ENCODE results near the gene CRHR2. TPM values are rescaled to one million over a fixed set of nuclear protein-coding genes. Genes with fewer than 3 reads are reported as not detected.

CRHR2 gene
- total and polyA plus RNA-seq, 2 of the 4 experiments (the other 2 are of a cell fraction): not detected

- TF ChIP-seq ELK1 (IDR thresholded peaks at IDR 0.05; ENCODE audit: borderline replicate concordance, low read depth, low read length) (no peak), FOS (IDR thresholded peaks at IDR 0.05; ENCODE audit: low read depth, low read length) (no peak), POLR2A (IDR thresholded peaks at IDR 0.05; ENCODE audit: low read depth, low read length) (no peak), MAFK (IDR thresholded peaks at IDR 0.05; ENCODE audit: low read depth, low read length) (no peak), SMC3 (IDR thresholded peaks at IDR 0.05; ENCODE audit: low read depth, low read length) (no peak), MAZ (IDR thresholded peaks at IDR 0.05; ENCODE audit: borderline replicate concordance, low read depth, low read length) (no peak), RFX5 (IDR thresholded peaks at IDR 0.05; ENCODE audit: low read depth, low read length) (no peak)
- no peak for ATAC-seq (ENCODE audit: low read depth)
- no peaks in the 10 kb centered on the region for H3K79me1 ChIP-seq (ENCODE audit: low read depth in 1 of 2, low read length in 2 of 2)
- no peak overlapping the region for H2BK5ac ChIP-seq (ENCODE audit: low read depth, low read length, poor library complexity, severe bottlenecking)
- in situ Hi-C loops (cut with MboI; ENCODE audit: low sequenced_read_pairs) (no loop called here), dilution Hi-C loops (cut with HindIII; ENCODE audit: low sequenced_read_pairs, unreplicated experiment) (no loop called here), intact Hi-C loops (cut with micrococcal nuclease) (no loop called here)
- H3K9me1 ChIP-seq (ENCODE audit: insufficient read depth, low read length): peaks cover 3% of the 10 kb centered on the region; the same call in 1 of the 2 replicates
- no peak overlapping the region for H3K27ac ChIP-seq (ENCODE audit: insufficient read depth, low read length)
- H3K56ac ChIP-seq (ENCODE audit: extremely low read depth, insufficient read depth, low read length): no peak overlapping the region
- no peak overlapping the region for H4K8ac ChIP-seq (ENCODE audit: low read depth in 2 of 2, low read length in 2 of 2)
- H2BK15ac ChIP-seq (ENCODE audit: low read depth, low read length): no peak overlapping the region
- H3K4me1 ChIP-seq (ENCODE audit: control insufficient read depth, insufficient read depth, low read length): no peaks in the 10 kb centered on the region
- H3K27me3 ChIP-seq (ENCODE audit: control insufficient read depth, insufficient read depth, low read length): no peaks in the 10 kb centered on the region; the same call in 1 of the 2 replicates
- WGBS, 2 experiments (ENCODE audit: extremely low coverage in 2 of 2, insufficient read length in 1 of 2): 72% methylated on average over 4 of the region's 13 CpGs; no CpG with 5 or more reads in 1 of the 2 experiments
- no peak overlapping the region for H3K14ac ChIP-seq (replicated peaks; ENCODE audit: low read depth, low read length)
- no peak overlapping the region for H3K4ac ChIP-seq (ENCODE audit: low read depth, low read length)
- H3K9ac ChIP-seq (ENCODE audit: low read depth, low read length): no peak overlapping the region
- no peak overlapping the region for H2AK9ac ChIP-seq (replicated peaks; ENCODE audit: low read depth, low read length, poor library complexity)
- H4K91ac ChIP-seq (ENCODE audit: insufficient read depth, low read depth, low read length): no peak overlapping the region
- no TSS peak for BruUV-seq (replicated peaks)
- CTCF ChIA-PET: no interaction called here
- H2AFZ ChIP-seq (replicated peaks; ENCODE audit: low read length, poor library complexity): no peak overlapping the region
- peaks cover 3% of the 10 kb centered on the region for H3K36me3 ChIP-seq (ENCODE audit: control insufficient read depth, insufficient read depth, low read length)
- no peaks in the 10 kb centered on the region for H4K20me1 ChIP-seq (ENCODE audit: insufficient read depth, low read length)
- no peak overlapping the region for H2BK20ac ChIP-seq (ENCODE audit: low read depth, low read length)
- no peak overlapping the region for H3K18ac ChIP-seq (ENCODE audit: low read depth, low read length)
- no peak overlapping the region for H2AK5ac ChIP-seq (ENCODE audit: low read depth, low read length)
- H3K23ac ChIP-seq (ENCODE audit: low read depth, low read length): no peak overlapping the region
- no peak overlapping the region for H3K4me2 ChIP-seq (ENCODE audit: low read depth, low read length)
- POLR2A ChIA-PET (ENCODE audit: unreplicated experiment): no interaction called here
- no peak for DNase-seq
- no peaks in the 10 kb centered on the region for H3K9me3 ChIP-seq (ENCODE audit: control insufficient read depth, insufficient read depth, low read length)
- no peak overlapping the region for H3K4me3 ChIP-seq (ENCODE audit: insufficient read depth, low read depth, low read length)
- no peak overlapping the region for H2BK120ac ChIP-seq (ENCODE audit: low read depth, low read length)
- H4K5ac ChIP-seq (ENCODE audit: low read depth, low read length): no peak overlapping the region
Measured at GRCh38 chr7:30649717-30650420, 32.4 kb downstream of the CRHR2 start.
